NCI-H2171 (cell line): ENCODE data around the gene POLR1E.
"Not testable (repeated sequence)": the region's sequence is repeated elsewhere in the genome, so short reads cannot be mapped to it uniquely, and the experiment has no call there.

Experiments used
- DNase-seq: peaks from one replicate; lab custom pipeline; 2025; lab: John Stamatoyannopoulos, UW

POLR1E gene

GRCh38 chr9:37465249-37466036, 20.3 kb upstream of the POLR1E start, which contains the start of gene ZBTB5:
Gene ZBTB5 (minus strand): TSS chr9:37465450. CDS start chr9:37442551, 22,899 bp downstream.
- peak; percentile 98 for DNase-seq

GRCh38 chr9:37466037-37466709, 19.6 kb upstream of the POLR1E start:
- no peak for DNase-seq

GRCh38 chr9:37467530-37467929, 18.2 kb upstream of the POLR1E start:
- not testable (repeated sequence) for DNase-seq

GRCh38 chr9:37468620-37469019, 17.1 kb upstream of the POLR1E start:
- DNase-seq, result no peak

- DNase-seq, result no peak
Measured at GRCh38 chr9:37471942-37472684, 13.6 kb upstream of the POLR1E start.

- not testable (repeated sequence) for DNase-seq
Measured at GRCh38 chr9:37473982-37474381, 11.8 kb upstream of the POLR1E start.

- DNase-seq, result no peak
Measured at GRCh38 chr9:37474438-37474837, 11.3 kb upstream of the POLR1E start.

GRCh38 chr9:37476930-37477329, 8.8 kb upstream of the POLR1E start:
- DNase-seq, result no peak

GRCh38 chr9:37477443-37477842, 8.3 kb upstream of the POLR1E start:
- DNase-seq, result not testable (repeated sequence)

- not testable (repeated sequence) for DNase-seq
Measured at GRCh38 chr9:37477987-37478619, 7.6 kb upstream of the POLR1E start.

GRCh38 chr9:37480759-37481158, 5.0 kb upstream of the POLR1E start:
- DNase-seq, result no peak

- DNase-seq, result no peak
Measured at GRCh38 chr9:37486256-37486615, 488 bp downstream of the POLR1E start.

GRCh38 chr9:37486616-37487548, 1.1 kb downstream of the POLR1E start:
- no peak for DNase-seq

- DNase-seq, result no peak
Measured at GRCh38 chr9:37491939-37492338, 6.2 kb downstream of the POLR1E start.

GRCh38 chr9:37495571-37495970, 9.8 kb downstream of the POLR1E start:
- DNase-seq, result no peak

- DNase-seq, result no peak
Measured at GRCh38 chr9:37496020-37496419, 10.3 kb downstream of the POLR1E start.

GRCh38 chr9:37497320-37497719, 11.6 kb downstream of the POLR1E start:
- no peak for DNase-seq

GRCh38 chr9:37498457-37498856, 12.7 kb downstream of the POLR1E start:
- no peak for DNase-seq

- DNase-seq, result no peak
Measured at GRCh38 chr9:37499297-37499696, 13.5 kb downstream of the POLR1E start.

GRCh38 chr9:37501957-37502596, 16.3 kb downstream of the POLR1E start:
- DNase-seq, result no peak

GRCh38 chr9:37503736-37504135, 18.0 kb downstream of the POLR1E start:
- DNase-seq, result no peak
